ENCODE data around the gene TECPR2.

DNA sequence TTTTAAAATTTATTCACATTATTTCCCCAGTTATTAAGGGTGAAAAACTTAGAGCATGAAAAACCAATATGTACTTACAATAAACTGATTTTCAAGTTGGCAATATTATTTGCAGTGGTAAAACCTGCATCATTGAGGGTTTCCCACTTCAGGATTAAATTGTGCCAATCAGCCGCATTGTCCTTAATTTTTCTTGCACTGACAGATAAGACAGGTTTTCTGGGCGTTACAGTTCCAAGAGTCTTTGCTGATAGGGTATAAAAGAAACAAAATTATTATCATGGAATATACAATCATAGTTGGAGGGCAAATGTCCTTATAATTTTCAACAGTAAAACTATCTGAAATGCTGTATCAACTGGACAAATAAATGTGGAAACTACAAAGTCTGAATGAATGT is 3.4 kb upstream of the TECPR2 start:
- TF ChIP-seq, protein P1, sequence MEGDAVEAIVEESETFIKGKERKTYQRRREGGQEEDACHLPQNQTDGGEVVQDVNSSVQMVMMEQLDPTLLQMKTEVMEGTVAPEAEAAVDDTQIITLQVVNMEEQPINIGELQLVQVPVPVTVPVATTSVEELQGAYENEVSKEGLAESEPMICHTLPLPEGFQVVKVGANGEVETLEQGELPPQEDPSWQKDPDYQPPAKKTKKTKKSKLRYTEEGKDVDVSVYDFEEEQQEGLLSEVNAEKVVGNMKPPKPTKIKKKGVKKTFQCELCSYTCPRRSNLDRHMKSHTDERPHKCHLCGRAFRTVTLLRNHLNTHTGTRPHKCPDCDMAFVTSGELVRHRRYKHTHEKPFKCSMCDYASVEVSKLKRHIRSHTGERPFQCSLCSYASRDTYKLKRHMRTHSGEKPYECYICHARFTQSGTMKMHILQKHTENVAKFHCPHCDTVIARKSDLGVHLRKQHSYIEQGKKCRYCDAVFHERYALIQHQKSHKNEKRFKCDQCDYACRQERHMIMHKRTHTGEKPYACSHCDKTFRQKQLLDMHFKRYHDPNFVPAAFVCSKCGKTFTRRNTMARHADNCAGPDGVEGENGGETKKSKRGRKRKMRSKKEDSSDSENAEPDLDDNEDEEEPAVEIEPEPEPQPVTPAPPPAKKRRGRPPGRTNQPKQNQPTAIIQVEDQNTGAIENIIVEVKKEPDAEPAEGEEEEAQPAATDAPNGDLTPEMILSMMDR (conservative IDR thresholded peaks at IDR 0.05): no peak
- no peak for TF ChIP-seq EZH2 (IDR thresholded peaks at IDR 0.05; ENCODE audit: low read depth)

Data from PC-9 (cell line).